Stimulated activated CD4-positive, alpha-beta T cell treated with anti-CD3 and anti-CD28 coated beads, TNF-alpha, amount 100 ng/mL, for 4 hours (primary cell): ENCODE data around the gene PTPN13.
"Not testable (repeated sequence)": the region's sequence is repeated elsewhere in the genome, so short reads cannot be mapped to it uniquely, and the experiment has no call there.

ENCODE experiments used
- DNase-seq, 3 experiments: peaks; one replicate each; pipeline ENCODE4 v3.0.0-alpha.2; 2020; ENCODE audit warnings: low read depth in 3 of 3

Gene PTPN13

GRCh38 chr4:86717651-86718050 is 123.5 kb downstream of the PTPN13 start:
- no peak for DNase-seq

- no peak for DNase-seq
Measured at GRCh38 chr4:86718152-86718551, 124.0 kb downstream of the PTPN13 start.

GRCh38 chr4:86719149-86719548 is 125.0 kb downstream of the PTPN13 start:
- not testable (repeated sequence) for DNase-seq

- no peak for DNase-seq
Measured at GRCh38 chr4:86720508-86721068, 126.5 kb downstream of the PTPN13 start.

GRCh38 chr4:86721412-86721811 is 127.3 kb downstream of the PTPN13 start:
- DNase-seq = no peak

- no peak for DNase-seq
Measured at GRCh38 chr4:86730310-86730709, 136.2 kb downstream of the PTPN13 start.

GRCh38 chr4:86737244-86737643 is 143.1 kb downstream of the PTPN13 start:
- no peak for DNase-seq

- DNase-seq = no peak
Measured at GRCh38 chr4:86741846-86742245, 147.7 kb downstream of the PTPN13 start.

GRCh38 chr4:86744570-86744969 is 150.5 kb downstream of the PTPN13 start:
- DNase-seq = no peak

- no peak for DNase-seq
Measured at GRCh38 chr4:86749121-86749520, 155.0 kb downstream of the PTPN13 start.

GRCh38 chr4:86755388-86755787 is 161.3 kb downstream of the PTPN13 start:
- DNase-seq = no peak

- DNase-seq = no peak
Measured at GRCh38 chr4:86757468-86757867, 163.4 kb downstream of the PTPN13 start.

- no peak for DNase-seq
Measured at GRCh38 chr4:86759298-86759697, 165.2 kb downstream of the PTPN13 start.

GRCh38 chr4:86762649-86763048 is 168.5 kb downstream of the PTPN13 start:
- no peak for DNase-seq

- DNase-seq = no peak
Measured at GRCh38 chr4:86769794-86770193, 175.7 kb downstream of the PTPN13 start.

GRCh38 chr4:86771141-86771540 is 177.0 kb downstream of the PTPN13 start:
- DNase-seq = no peak

- DNase-seq = no peak
Measured at GRCh38 chr4:86775061-86775460, 180.9 kb downstream of the PTPN13 start.

- DNase-seq = no peak
Measured at GRCh38 chr4:86778175-86778574, 184.1 kb downstream of the PTPN13 start.

- DNase-seq = no peak
Measured at GRCh38 chr4:86788826-86789225, 194.7 kb downstream of the PTPN13 start.

- DNase-seq = no peak
Measured at GRCh38 chr4:86791126-86791525, 197.0 kb downstream of the PTPN13 start.

GRCh38 chr4:86809809-86810208 is 215.7 kb downstream of the PTPN13 start:
- no peak for DNase-seq

- no peak for DNase-seq
Measured at GRCh38 chr4:86810847-86811246, 216.7 kb downstream of the PTPN13 start.

GRCh38 chr4:86815653-86816052 is 221.5 kb downstream of the PTPN13 start:
- no peak for DNase-seq

GRCh38 chr4:86816501-86817273 is 222.6 kb downstream of the PTPN13 start:
- DNase-seq = no peak
